ENCODE measurements around the gene RADIL.

The RADIL gene

GRCh38 chr7:4841836-4842235, 41.7 kb downstream of the RADIL start:
- TF ChIP-seq CTCF (IDR thresholded peaks at IDR 0.05; ENCODE audit: insufficient read depth, low read length, poor library complexity, severe bottlenecking), result no peak
- no peaks in the 10 kb centered on the region for H3K36me3 ChIP-seq (ENCODE audit: control insufficient read depth, insufficient read depth, low read length)
- H3K4me3 ChIP-seq (replicated peaks; ENCODE audit: low read depth, low read length), result no peak overlapping the region
- H3K27me3 ChIP-seq (replicated peaks; ENCODE audit: control insufficient read depth, insufficient read depth, low read length), result no peaks in the 10 kb centered on the region
- DNase-seq (ENCODE audit: extremely low read depth, insufficient read length), result no peak

DNA sequence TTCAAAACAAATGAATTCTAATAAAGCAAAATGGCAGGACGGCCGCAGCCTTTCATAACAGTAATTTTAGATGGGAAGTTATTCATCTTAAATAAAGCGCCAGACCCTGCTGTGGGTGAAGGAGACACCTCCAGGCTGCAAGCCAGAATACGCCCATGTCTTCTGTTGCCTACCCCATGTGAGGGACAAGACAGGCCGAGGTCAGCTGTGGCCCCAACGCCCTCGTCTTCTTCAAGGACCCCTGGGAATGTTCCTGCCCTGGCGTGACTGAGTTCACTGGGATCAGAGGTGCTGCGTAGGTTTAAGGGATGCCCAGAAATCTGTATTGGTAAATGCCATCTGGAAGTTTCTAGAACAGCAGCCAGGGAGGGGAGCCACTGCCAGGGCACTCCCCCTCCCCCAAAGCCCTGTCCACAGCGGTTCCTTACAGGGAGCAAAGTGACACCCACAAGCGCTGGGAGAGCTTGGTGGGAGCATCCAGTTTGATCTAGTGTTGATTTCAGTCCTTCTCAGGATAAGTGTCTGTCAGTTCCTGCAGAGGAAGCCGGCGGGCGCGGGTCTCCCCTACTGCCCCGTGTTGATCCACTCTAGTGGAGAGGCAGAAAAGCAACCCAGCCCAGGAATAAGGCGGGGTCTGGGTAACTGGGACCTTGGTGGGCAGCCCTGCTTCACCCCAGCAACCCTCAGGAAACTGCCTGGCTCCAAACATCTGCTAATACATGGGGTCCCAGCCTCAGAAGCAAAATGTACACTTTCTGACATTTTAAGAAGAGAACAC, 42.3 kb downstream of the RADIL start:
- H3K36me3 ChIP-seq (ENCODE audit: control insufficient read depth, insufficient read depth, low read length), result no peaks in the 10 kb centered on the region
- no peak for DNase-seq (ENCODE audit: extremely low read depth, insufficient read length)
- no peak for TF ChIP-seq CTCF (IDR thresholded peaks at IDR 0.05; ENCODE audit: insufficient read depth, low read length, poor library complexity, severe bottlenecking)
- H3K27me3 ChIP-seq (replicated peaks; ENCODE audit: control insufficient read depth, insufficient read depth, low read length), result no peaks in the 10 kb centered on the region
- no peak overlapping the region for H3K4me3 ChIP-seq (replicated peaks; ENCODE audit: low read depth, low read length)

DNA sequence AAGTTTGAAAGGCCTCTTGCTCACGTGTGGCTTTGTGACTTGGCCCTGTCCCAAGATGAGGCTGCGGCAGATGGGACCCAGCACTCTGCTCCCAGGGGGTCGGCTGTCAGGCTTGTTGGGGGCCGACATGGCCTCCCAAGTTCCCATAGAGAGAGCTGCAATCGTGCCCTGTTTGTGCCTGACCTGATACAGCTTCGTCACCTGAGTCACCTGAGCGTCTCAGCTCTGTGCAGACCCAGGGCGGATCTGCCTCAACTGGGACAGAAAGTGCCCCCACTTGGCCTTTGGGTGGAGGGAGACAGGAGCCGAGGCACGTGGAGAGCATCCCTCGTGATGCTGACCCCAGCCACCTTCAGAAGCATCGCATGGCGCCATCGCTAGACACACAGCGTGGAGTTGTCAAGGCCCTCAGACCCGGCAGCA, 43.4 kb downstream of the RADIL start:
- no peak for DNase-seq (ENCODE audit: extremely low read depth, insufficient read length)
- H3K36me3 ChIP-seq (ENCODE audit: control insufficient read depth, insufficient read depth, low read length), result no peaks in the 10 kb centered on the region
- no peaks in the 10 kb centered on the region for H3K27me3 ChIP-seq (replicated peaks; ENCODE audit: control insufficient read depth, insufficient read depth, low read length)
- H3K4me3 ChIP-seq (replicated peaks; ENCODE audit: low read depth, low read length), result no peak overlapping the region
- no peak for TF ChIP-seq CTCF (IDR thresholded peaks at IDR 0.05; ENCODE audit: insufficient read depth, low read length, poor library complexity, severe bottlenecking)

- TF ChIP-seq CTCF (IDR thresholded peaks at IDR 0.05; ENCODE audit: insufficient read depth, low read length, poor library complexity, severe bottlenecking), result no peak
- no peak for DNase-seq (ENCODE audit: extremely low read depth, insufficient read length)
- no peaks in the 10 kb centered on the region for H3K36me3 ChIP-seq (ENCODE audit: control insufficient read depth, insufficient read depth, low read length)
- H3K4me3 ChIP-seq (replicated peaks; ENCODE audit: low read depth, low read length), result no peak overlapping the region
- no peaks in the 10 kb centered on the region for H3K27me3 ChIP-seq (replicated peaks; ENCODE audit: control insufficient read depth, insufficient read depth, low read length)
Observed at GRCh38 chr7:4838626-4839334, 44.7 kb downstream of the RADIL start.

DNA sequence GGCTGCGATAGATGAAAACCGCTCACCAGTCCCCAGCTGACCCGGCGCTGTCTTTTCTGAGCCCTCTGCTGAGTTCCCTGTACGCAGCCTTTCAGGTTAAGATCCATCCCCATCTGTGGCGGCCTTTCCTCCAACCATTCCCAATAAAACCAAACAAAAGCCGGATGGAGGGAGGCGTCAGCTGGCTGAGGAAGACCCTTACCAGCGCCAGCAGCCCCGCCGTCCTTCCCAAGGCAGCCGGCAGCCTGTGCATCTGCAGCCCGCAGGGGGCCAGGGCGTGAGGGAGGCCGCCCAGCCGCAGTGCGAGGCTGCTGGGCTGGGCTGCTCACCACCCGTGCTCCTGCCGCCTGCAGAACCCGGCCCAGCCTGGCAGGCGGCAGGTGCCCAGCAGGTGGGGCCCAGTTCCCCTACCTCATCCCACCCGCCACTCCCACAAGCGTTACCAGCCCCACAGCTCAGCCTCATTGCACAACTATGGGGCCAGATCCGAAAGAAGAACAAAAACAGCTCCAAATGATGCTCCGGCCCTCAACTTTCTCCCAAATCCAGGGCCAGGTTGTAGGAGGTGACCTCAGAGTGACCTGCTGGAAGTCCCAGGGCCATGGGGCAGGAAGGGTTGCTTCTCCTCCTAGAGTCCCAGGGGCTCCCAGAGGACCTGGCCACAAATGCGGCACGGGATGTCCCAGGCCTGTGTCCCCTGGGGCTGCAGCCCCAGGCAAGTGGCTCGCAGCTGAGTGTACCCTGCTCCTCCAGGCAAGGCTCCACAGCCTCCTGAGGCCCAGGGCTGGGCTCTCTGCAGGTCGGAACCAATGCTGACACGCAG, 45.5 kb downstream of the RADIL start:
- Histone ChIP-seq H3K27me3 (replicated peaks; ENCODE audit: control insufficient read depth, insufficient read depth, low read length) (no peaks in the 10 kb centered on the region), H3K36me3 (ENCODE audit: control insufficient read depth, insufficient read depth, low read length) (no peaks in the 10 kb centered on the region), H3K4me3 (replicated peaks; ENCODE audit: low read depth, low read length) (no peak overlapping the region)
- no peak for DNase-seq (ENCODE audit: extremely low read depth, insufficient read length)
- TF ChIP-seq CTCF (IDR thresholded peaks at IDR 0.05; ENCODE audit: insufficient read depth, low read length, poor library complexity, severe bottlenecking), result no peak

Measured in GM06990 (cell line).